Measurements from ENCODE around the gene BST2. TPM values are rescaled to one million over a fixed set of nuclear protein-coding genes. Genes with fewer than 3 reads are reported as not detected.

Gene BST2
- total and polyA plus RNA-seq, 9 of the 15 experiments (the other 6 are each of a cell fraction or from before 2014, with no cell fraction given): 11.2 to 232 (median 151) TPM

DNA sequence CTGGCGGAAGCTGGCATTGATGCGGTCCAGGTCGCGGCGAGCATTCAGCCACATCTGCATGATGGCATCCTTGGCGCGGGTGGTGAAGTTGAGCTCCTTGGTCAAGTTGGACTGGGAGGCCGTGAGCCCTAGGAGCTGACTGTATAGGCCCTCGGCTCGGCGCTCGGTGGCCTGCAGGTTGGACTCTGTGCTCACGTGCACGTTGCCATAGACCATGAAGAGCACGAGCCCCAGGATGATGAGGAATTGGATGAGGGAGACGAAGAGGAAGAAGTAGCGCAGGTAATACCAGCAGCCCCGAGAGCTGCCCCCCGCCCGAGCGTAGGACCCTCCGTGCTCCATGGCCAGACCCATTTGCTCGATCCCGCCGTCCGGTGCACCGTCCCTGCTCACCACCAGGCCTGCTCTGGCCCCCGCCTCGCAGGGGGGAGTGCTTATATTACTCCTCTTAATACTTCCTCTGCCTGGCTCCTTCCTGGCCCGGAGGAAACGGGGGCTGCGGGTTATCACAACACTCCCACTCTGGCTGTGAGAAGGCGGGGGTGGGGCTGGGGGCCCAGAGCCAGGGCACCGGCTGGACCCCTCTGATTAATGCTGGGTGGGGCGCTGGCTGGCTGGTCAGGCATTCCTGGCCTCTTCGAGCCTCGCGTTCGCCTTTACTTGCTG is 28.4 kb downstream of the BST2 start, which contains the start of gene PLVAP (continued):
- TF ChIP-seq ZBTB7A (IDR thresholded peaks at IDR 0.05; ENCODE audit: borderline replicate concordance, control insufficient read depth, low read depth, low read length) (peak; percentile 79), MTA2 (IDR thresholded peaks at IDR 0.05; ENCODE audit: low read depth) (0 out of 2 replicates have a peak, but pooled peaks have one; percentile 12), ZNF239 (CRISPR knock-in tag; IDR thresholded peaks at IDR 0.05) (no peak), CREB1 (IDR thresholded peaks at IDR 0.05) (no peak), CREB1 (CRISPR knock-in tag; IDR thresholded peaks at IDR 0.05) (no peak), NELFE (IDR thresholded peaks at IDR 0.05; ENCODE audit: insufficient read depth, insufficient read length) (no peak), SMC3 (conservative IDR thresholded peaks at IDR 0.05; ENCODE audit: insufficient read depth, low read depth, low read length) (no peak), FOXK1 (CRISPR knock-in tag; IDR thresholded peaks at IDR 0.05; ENCODE audit: borderline replicate concordance) (no peak), POLR3G (IDR thresholded peaks at IDR 0.05; ENCODE audit: extremely low read depth, insufficient read length, insufficient replicate concordance) (no peak), TCF3 (CRISPR knock-in tag; IDR thresholded peaks at IDR 0.05) (peak; percentile 80), MCM5 (IDR thresholded peaks at IDR 0.05; ENCODE audit: low read depth) (no peak), DPF2 (IDR thresholded peaks at IDR 0.05) (peak; percentile 54; the same call in 1 of the 2 replicates), TBP (optimal IDR thresholded peaks at IDR 0.05; ENCODE audit: low read depth, low read length) (no peak), SOX6 (IDR thresholded peaks at IDR 0.05) (no peak), KLF1 (tag; IDR thresholded peaks at IDR 0.05) (no peak), HNRNPL (IDR thresholded peaks at IDR 0.05; ENCODE audit: low read depth, low read length) (no peak), BCOR (IDR thresholded peaks at IDR 0.05) (no peak)
- TF ChIP-seq, protein P1, sequence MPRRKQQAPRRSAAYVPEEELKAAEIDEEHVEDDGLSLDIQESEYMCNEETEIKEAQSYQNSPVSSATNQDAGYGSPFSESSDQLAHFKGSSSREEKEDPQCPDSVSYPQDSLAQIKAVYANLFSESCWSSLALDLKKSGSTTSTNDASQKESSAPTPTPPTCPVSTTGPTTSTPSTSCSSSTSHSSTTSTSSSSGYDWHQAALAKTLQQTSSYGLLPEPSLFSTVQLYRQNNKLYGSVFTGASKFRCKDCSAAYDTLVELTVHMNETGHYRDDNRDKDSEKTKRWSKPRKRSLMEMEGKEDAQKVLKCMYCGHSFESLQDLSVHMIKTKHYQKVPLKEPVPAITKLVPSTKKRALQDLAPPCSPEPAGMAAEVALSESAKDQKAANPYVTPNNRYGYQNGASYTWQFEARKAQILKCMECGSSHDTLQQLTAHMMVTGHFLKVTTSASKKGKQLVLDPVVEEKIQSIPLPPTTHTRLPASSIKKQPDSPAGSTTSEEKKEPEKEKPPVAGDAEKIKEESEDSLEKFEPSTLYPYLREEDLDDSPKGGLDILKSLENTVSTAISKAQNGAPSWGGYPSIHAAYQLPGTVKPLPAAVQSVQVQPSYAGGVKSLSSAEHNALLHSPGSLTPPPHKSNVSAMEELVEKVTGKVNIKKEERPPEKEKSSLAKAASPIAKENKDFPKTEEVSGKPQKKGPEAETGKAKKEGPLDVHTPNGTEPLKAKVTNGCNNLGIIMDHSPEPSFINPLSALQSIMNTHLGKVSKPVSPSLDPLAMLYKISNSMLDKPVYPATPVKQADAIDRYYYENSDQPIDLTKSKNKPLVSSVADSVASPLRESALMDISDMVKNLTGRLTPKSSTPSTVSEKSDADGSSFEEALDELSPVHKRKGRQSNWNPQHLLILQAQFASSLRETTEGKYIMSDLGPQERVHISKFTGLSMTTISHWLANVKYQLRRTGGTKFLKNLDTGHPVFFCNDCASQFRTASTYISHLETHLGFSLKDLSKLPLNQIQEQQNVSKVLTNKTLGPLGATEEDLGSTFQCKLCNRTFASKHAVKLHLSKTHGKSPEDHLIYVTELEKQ (CRISPR knock-in tag; IDR thresholded peaks at IDR 0.05): no peak
- TF ChIP-seq, protein P2, sequence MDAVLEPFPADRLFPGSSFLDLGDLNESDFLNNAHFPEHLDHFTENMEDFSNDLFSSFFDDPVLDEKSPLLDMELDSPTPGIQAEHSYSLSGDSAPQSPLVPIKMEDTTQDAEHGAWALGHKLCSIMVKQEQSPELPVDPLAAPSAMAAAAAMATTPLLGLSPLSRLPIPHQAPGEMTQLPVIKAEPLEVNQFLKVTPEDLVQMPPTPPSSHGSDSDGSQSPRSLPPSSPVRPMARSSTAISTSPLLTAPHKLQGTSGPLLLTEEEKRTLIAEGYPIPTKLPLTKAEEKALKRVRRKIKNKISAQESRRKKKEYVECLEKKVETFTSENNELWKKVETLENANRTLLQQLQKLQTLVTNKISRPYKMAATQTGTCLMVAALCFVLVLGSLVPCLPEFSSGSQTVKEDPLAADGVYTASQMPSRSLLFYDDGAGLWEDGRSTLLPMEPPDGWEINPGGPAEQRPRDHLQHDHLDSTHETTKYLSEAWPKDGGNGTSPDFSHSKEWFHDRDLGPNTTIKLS (IDR thresholded peaks at IDR 0.05; ENCODE audit: borderline replicate concordance, low read depth): no peak
- TF ChIP-seq, protein P3, sequence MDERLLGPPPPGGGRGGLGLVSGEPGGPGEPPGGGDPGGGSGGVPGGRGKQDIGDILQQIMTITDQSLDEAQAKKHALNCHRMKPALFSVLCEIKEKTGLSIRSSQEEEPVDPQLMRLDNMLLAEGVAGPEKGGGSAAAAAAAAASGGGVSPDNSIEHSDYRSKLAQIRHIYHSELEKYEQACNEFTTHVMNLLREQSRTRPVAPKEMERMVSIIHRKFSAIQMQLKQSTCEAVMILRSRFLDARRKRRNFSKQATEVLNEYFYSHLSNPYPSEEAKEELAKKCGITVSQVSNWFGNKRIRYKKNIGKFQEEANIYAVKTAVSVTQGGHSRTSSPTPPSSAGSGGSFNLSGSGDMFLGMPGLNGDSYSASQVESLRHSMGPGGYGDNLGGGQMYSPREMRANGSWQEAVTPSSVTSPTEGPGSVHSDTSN (CRISPR knock-in tag; IDR thresholded peaks at IDR 0.05; ENCODE audit: low read depth): no peak
- TF ChIP-seq, protein P3 (tag; conservative IDR thresholded peaks at IDR 0.05; ENCODE audit: low read depth): no peak
- TF ChIP-seq, protein P4, sequence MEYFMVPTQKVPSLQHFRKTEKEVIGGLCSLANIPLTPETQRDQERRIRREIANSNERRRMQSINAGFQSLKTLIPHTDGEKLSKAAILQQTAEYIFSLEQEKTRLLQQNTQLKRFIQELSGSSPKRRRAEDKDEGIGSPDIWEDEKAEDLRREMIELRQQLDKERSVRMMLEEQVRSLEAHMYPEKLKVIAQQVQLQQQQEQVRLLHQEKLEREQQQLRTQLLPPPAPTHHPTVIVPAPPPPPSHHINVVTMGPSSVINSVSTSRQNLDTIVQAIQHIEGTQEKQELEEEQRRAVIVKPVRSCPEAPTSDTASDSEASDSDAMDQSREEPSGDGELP (CRISPR knock-in tag; IDR thresholded peaks at IDR 0.05; ENCODE audit: borderline replicate concordance): peak; percentile 64
